GM21717 (cell line): ENCODE data around the gene RIMBP2.

Experiments
- ATAC-seq: cut with Tn5 transposase; IDR thresholded peaks from one replicate; pipeline ENCODE4 v1.9.1; 2021; ENCODE audit warnings: mild to moderate bottlenecking, moderate library complexity; ENCODE audit not compliant: unreplicated experiment

Gene RIMBP2

DNA sequence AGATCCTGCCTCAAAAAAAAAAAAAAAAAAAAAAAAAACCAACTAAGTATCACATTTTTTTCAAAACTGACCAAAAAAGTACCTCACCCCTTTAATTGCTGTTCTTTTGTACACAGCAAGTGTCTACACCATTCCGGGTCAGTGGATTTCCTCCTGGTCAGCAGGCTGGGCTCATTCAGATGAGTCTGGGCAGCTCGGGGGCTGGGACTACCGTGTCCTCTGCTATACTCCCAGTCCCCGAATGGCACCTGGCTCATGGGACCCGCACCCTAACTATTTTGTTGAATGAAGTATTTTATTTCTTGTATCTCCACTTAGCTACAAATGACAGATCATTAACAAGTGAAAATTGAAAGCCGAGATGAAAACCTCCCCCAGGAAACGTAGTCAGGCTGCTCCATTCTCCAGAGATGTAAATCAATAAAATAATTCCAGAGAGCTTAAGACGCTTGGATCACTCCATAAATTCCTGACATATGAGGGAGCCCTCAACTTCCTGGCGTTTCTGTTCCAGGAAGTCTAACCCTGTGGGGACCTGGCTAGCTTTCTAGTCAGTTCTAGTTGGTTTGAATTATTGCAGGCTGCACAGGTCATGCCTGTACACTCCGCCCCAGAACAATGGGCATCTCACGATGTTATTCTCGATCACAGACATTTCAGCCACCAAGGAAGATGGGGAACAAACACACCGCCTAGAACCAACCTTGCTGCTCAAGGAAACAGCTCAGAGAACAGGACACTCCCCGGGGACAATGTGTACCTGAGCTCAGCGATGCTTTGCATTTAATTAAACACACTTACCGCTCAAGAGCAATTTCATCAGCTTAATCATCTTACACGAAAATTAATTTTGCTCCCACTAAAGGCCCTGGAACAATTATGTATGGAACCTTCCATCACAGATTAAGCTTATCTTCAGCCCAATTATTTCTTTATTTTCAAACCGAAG is 76.3 kb downstream of the RIMBP2 start:
- ATAC-seq, result no peak

- ATAC-seq, result no peak
These were observed 79.7 kb downstream of the RIMBP2 start for GRCh38 chr12:130636370-130636769.

GRCh38 chr12:130634866-130635265 is 81.2 kb downstream of the RIMBP2 start:
- no peak for ATAC-seq

DNA sequence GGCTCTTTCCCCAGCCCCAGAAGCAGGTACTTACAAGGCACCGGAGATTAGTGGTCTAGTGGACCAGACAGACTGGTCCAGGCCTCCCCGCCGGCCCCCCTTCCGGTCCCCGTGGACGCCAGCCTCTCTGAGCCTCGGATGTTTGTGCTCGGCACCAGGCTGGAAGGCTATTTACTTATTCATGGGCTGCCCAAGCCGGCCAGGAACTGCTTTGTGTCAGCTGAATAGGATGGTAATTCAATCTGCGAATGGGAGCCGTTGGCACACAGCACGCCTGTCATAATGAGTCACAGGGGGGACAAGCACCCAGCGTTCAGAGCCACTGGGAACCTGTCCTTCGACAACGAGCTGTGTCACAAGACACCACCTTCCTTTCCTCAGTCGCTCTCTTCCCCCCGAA is 82.3 kb downstream of the RIMBP2 start:
- ATAC-seq, result no peak

DNA sequence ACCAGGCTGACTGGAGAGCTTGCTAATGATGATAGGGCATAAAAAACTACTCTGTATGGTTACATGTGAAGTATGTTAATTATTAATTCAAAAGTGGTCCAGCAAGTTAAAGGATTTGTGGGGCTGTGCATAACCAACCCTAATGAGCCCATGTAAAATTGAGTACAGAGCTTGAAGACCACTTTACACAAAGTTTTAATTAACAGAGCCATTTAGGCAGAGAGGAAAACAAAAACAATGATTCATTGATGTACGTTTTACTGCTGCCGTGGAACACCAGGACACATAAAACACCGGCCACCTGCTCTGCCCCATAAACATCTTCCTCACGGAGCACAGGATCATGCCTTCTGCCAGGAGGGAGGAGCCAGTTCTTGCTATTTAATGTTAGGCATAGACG is 83.5 kb downstream of the RIMBP2 start:
- no peak for ATAC-seq

DNA sequence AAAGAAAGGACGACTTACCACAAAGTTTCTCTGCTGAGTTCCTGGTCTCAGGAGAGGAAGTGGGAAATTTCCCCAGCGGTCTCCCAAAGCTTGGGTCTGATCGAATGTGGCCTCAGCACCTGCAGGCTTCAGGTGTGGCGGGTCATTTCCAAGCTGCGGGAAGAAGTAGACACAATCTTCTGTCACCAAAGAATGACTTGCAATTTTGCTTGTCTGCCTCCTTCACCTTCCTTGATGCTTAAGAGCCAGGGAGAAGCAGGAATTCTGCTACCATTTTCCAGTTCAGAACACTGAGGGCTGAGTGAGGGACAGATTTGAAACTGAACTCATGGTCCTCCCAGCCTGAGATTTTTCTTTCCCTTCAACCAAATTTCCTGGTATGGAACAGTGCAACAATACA is 87.8 kb downstream of the RIMBP2 start:
- no peak for ATAC-seq

DNA sequence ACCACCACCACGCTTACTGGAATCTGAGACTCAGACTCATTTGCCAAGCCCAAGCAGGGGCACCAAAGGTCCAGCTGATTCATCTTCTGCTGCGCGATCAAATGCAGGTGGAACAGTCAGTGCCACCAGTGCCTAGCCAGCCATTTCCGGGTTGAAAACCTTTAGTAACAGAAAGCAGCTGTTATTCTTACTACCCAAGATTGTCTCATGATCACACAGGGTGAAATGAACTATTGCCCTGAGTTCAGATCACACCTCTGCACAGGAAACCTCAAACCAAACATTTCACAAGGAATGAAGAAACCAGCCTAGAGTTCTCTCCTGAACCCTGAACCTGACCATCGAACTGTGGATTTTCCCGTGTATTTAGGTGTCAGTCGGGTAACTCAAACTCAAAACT is 88.9 kb downstream of the RIMBP2 start:
- ATAC-seq, result no peak

GRCh38 chr12:130626601-130627000 is 89.5 kb downstream of the RIMBP2 start:
- no peak for ATAC-seq

- no peak for ATAC-seq
These were observed 90.9 kb downstream of the RIMBP2 start for GRCh38 chr12:130625201-130625600.

DNA sequence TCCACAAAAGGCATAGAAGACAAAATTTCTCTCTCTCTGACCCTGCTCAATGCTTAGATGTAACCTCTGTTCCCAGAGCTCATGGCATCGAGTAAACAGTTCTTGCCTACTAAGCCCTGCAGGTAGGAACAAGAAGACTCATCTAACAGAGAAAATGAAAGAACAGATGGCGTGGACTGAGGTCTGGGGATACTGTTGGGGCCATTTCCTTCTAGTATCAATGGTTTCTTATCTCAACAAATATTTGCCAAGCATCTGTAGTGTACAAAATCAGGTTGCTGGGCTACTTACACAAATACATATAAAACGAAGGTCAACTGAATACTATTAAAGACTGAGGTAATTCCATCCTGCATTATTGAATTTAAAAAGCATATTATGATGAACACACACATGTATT is 93.3 kb downstream of the RIMBP2 start:
- no peak for ATAC-seq

GRCh38 chr12:130621696-130622298 is 94.3 kb downstream of the RIMBP2 start:
- no peak for ATAC-seq

DNA sequence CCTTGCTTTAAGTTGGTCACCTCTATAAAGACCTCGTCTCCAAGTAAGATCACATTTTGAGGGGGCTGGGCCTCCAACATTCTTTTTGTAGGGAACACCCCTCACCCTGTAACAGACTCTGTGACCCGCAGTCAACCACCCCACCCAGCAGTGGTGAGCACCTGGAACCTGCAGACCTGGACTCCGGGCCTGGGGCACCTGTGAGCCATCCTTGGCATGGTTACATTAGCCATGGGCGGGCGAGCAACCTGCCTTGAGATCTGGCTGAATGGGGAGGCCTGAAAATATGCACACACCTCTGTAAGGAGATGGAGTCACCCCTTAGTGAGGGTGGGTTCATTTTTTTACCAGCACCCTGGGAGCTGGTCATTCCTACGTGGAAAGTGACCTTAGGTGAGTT is 95.3 kb downstream of the RIMBP2 start:
- ATAC-seq, result no peak

DNA sequence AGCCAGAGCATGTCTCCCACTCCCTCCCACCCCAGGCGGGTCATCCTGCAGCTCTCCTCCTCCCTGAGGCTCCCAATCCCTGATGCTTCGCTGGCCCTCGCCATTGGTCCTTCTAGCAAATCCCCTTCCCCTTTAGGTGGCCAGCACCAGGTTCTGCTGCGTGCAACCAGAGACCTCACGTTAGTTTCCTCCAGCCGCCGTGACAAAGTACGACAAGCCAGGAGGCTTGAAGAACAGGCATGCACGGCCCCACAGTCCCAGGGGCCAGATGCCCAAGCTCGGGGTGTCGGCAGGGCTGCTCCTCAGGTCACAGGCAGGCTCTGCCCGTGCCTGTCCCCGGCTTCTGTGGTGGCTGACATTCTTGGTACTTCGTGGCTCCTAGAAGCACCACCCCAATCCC is 95.8 kb downstream of the RIMBP2 start:
- ATAC-seq, result no peak

DNA sequence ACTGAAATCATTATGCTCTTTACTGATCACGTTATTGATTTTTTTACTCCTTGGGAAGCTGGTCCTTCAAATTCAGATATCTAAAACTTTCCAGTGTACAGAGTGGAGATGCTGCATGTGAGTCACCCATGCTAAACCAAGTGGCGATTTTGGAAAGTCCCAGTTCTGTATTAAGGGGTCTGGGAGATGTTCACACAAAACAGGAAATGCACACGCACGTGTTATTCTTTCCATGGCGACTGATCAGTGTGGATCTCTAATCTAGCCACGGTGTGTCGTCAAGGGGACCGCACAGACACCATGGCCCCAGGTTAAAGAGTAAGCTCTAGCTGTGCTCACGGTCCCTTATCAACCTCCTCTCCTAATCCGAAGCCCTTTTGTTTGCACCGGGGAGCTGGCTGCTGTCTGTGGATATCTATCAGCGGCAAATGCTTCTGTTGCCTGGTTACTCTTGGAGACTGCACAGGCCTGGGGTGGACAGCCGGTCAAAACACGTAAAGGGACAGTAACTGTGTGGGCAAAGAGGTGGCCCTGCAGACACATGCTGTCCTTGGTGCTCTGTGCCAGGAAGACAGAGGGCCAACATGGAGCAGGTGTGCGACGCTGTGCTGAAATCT is 96.6 kb downstream of the RIMBP2 start:
- no peak for ATAC-seq

DNA sequence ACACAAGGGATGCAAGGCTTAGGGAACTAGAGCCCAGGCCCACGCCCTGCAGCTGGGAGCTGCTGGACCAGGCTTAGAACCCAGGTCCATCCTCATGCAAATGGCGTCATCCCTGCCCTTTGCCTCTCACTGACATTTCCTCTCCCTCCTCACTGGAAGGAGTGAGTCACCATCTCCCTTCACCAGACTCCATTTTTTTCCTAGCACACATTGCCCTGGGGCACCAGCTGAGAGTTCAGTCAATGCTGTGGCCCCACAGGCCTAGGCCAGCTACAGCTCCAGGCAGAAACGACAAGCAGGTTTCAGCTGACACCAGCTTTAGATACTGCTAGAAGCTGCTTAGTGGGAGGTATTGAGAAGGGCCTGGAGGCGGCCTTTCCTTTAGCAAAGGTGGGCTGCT is 98.9 kb downstream of the RIMBP2 start:
- no peak for ATAC-seq

DNA sequence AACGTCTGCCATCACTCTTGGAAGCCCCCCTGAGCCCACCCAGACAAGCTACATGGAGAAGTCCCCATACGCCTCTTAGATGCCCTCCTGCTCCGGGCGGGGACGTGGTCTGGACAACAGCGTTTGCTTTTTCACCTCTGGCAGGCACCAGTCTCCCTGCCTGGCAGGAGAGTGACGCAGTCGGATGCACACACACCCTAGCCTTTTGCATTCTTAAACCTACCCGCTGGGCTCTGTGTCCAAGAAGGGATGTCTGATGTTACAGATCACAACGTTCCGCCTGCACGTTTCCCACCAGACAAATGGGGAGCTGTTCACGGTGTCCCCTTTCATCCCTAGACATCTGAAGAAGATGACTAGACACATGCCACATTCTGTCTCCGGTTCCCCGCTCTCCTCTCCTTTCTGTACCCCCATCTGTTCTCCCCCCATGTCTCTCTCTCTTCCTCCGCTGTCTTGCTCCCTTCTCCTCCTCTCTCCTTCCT is 100.2 kb downstream of the RIMBP2 start:
- no peak for ATAC-seq

GRCh38 chr12:130614530-130614905 is 101.6 kb downstream of the RIMBP2 start:
- ATAC-seq, result no peak

DNA sequence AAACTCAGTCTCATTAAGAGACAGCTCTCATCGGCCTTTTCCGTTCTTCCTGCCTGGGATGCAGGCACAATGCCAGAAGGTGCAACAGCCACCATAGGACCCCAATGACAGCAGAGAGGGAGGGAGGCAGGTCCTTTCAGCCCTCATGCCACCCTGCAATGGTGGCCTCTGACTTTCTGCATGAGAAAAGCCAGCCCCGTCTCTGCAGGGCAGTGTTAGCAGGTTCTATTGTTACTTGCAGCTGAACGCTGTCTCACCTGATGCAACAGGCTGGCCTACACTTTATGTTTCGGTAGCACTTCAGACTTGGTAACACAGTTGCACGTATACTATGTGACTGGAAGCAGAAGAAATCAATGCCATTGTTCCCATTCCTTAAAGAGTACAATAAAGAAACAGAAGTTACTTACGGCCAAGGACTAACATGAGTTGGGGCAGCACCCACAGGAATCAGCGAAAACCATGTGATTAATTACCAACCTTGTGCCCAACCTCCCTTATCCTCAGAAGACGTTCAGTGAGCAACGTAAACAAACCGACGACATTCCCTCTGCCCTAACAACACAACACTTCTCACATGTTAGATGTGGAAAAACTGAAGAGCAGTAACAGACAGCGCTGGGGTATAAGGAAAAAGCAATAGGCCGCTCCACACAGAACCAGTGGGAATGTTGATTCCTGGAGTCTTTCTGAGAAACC is 102.1 kb downstream of the RIMBP2 start:
- ATAC-seq, result no peak

DNA sequence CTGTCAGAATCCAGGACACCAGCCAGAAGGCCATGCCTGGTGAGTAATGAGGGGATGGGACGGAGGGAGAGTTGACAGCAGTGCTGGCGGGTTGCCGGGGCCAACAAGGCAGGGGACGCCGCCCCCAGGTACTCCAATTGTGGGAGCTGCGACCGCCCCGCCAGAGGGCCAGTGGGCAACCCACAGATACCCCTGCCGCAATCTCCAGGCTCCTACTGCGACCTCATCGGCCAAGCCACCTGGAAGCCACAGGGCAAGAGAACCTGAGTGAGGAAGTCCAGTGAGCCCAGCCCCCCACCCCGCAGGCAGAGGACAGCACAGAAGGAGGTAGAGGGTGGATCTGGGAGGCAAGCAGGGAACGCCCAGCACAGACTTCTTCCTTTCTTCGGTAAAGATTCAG is 103.0 kb downstream of the RIMBP2 start:
- ATAC-seq, result no peak

DNA sequence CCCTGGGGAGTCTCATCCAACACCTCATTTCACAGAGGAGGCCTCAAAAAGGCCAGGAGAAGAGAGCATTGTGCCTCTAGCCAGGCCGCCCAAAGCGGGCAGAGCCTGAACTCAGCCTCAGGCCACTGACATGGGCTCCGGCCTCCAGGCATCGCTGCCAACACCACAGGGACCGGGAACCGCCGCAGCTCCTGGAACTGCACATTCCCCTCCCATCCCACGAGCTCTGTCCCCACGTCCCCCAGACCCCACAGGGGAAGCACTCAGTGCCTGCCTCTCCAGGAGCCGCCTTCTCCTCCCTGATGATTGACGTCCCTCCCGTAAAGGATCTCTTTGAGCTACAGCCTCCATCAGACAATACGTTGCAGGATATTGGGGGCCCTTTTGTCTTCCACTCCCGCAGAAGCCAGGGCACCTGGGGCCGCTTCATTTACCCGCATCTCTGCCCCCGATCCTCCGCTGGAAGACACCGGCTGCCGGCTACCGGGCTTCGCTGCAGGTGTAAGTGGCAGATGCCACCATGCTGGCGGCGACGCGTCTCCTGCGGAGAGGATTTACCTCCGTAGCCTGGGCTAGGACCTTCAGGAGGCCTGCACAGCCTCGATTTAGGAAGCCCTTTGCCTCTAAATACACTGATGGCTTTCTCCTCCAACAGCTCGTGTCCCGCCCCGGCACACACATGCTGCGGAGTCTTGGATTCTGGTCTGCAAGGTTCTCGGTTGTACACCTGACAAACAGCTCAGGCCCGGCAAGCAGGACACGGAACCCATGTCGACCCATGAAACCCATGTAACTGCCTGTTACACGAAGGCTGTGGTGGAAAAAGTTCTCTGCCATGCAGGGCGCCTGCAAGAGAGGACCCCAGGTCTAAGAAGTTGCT is 104.8 kb downstream of the RIMBP2 start:
- no peak for ATAC-seq
